GM12878 (cell line): Measurements from ENCODE around the gene C20orf202. TPM values are rescaled to one million over a fixed set of nuclear protein-coding genes. Genes with fewer than 3 reads are reported as not detected.

ENCODE experiments used
- ATAC-seq: fragments of 200-7000 bp; cut with Tn5 transposase; 3 replicates; pipeline ENCODE4 v1.9.1; 2020; ENCODE audit warnings: mild to moderate bottlenecking, moderate library complexity
- BruUV-seq: library from RNA; stranded (reverse); fragments of 400-500 nt; replicated peaks from 2 replicates; lab custom pipeline; 2021; lab: Mats Ljungman, UMichigan
- CTCF ChIA-PET: fragments of 300-600 bp; sonication (Branson Sonifier 250); formaldehyde crosslinking; extraction: SDS; loops from one replicate; lab custom pipeline; 2021; ENCODE audit warnings: inconsistent platforms; lab: Yijun Ruan, JAX
- POLR2A ChIA-PET: fragments of 350-600 bp; formaldehyde crosslinking; extraction: SDS; loops from one replicate; lab custom pipeline; 2021; ENCODE audit warnings: inconsistent platforms; lab: Charles Lee
- RAD21 ChIA-PET: fragments of 300-600 bp; sonication (Branson Sonifier 250); formaldehyde crosslinking; loops from one replicate; lab custom pipeline; 2023; ENCODE audit warnings: antibody characterized with exemption; ENCODE audit not compliant: unreplicated experiment; lab: Charles Lee
- SMC1A ChIA-PET: fragments of 300-600 bp; sonication (Branson Sonifier 250); formaldehyde crosslinking; loops from one replicate; lab custom pipeline; 2023; ENCODE audit not compliant: unreplicated experiment, uncharacterized antibody; lab: Charles Lee
- DNase-seq: peaks from one replicate; pipeline ENCODE4 v3.0.0-alpha.2; 2011; ENCODE audit warnings: low read depth, low spot score
- FAIRE-seq: peaks from 3 replicates; lab custom pipeline; 2011; peaks lifted over from hg19 to GRCh38; lab: Jason Lieb, UNC
- H2AFZ ChIP-seq: 2 replicates; pipeline ENCODE4 v1.6.0; 2011; ENCODE audit warnings: low read depth, low read length, control low read depth; ENCODE audit not compliant: control insufficient read depth
- H3K27ac ChIP-seq: 2 replicates; pipeline ENCODE4 v1.5.1; 2011; ENCODE audit warnings: control low read depth; ENCODE audit not compliant: control insufficient read depth, insufficient read depth
- H3K27me3 ChIP-seq, 2 experiments: replicated peaks in 1 of 2; 2 replicates each; pipeline versions ENCODE4 v1.6.0 to v1.6.1; 2011; ENCODE audit warnings: low read length in 1 of 2; ENCODE audit not compliant: control insufficient read depth in 2 of 2, insufficient read depth in 2 of 2
- H3K36me3 ChIP-seq, 2 experiments: 2 replicates each; pipeline ENCODE4 v1.5.1; 2011; ENCODE audit warnings: low read length in 1 of 2; ENCODE audit not compliant: control insufficient read depth in 2 of 2, insufficient read depth in 2 of 2
- H3K4me1 ChIP-seq: 2 replicates; pipeline ENCODE4 v1.6.1; 2011; ENCODE audit warnings: mild to moderate bottlenecking, low read length, moderate library complexity, mixed read lengths; ENCODE audit not compliant: control insufficient read depth, insufficient read depth
- H3K4me2 ChIP-seq: 2 replicates; pipeline ENCODE4 v1.6.0; 2011; ENCODE audit warnings: control low read depth; ENCODE audit not compliant: control insufficient read depth, insufficient read depth
- H3K4me3 ChIP-seq: fragments of 200-600 bp; sonication (generic); 2 replicates; pipeline ENCODE4 v1.5.1; 2016
- H3K79me2 ChIP-seq: 2 replicates; pipeline ENCODE4 v1.6.0; 2011; ENCODE audit warnings: low read length; ENCODE audit not compliant: control insufficient read depth, insufficient read depth
- H3K9ac ChIP-seq: 2 replicates; pipeline ENCODE4 v1.8.0; 2011; ENCODE audit warnings: low read length, control low read depth, mixed read lengths; ENCODE audit not compliant: control insufficient read depth, insufficient read depth
- H3K9me3 ChIP-seq: replicated peaks from 3 replicates; pipeline ENCODE4 v1.5.1; 2011; ENCODE audit warnings: mild to moderate bottlenecking, low read length; ENCODE audit not compliant: control insufficient read depth, insufficient read depth
- H4K20me1 ChIP-seq: 2 replicates; pipeline ENCODE4 v1.6.0; 2011; ENCODE audit not compliant: control insufficient read depth, insufficient read depth
- CREB1 ChIP-seq: IDR thresholded peaks from 2 replicates; pipeline ENCODE4 v1.6.1; 2012; ENCODE audit warnings: low read depth, mild to moderate bottlenecking, inconsistent platforms
- E4F1 ChIP-seq: fragments of 450-650 bp; IDR thresholded peaks from 2 replicates; pipeline ENCODE4 v1.6.1; 2018; ENCODE audit warnings: borderline replicate concordance, mild to moderate bottlenecking; ENCODE audit not compliant: partially characterized antibody
- MEF2A ChIP-seq: IDR thresholded peaks from 2 replicates; pipeline ENCODE4 v1.6.1; 2011; ENCODE audit warnings: low read depth, mild to moderate bottlenecking, low read length, moderate library complexity; ENCODE audit not compliant: insufficient read depth
- PML ChIP-seq: IDR thresholded peaks from 2 replicates; pipeline ENCODE4 v1.6.1; 2012; ENCODE audit warnings: low read length, inconsistent platforms
- POLR2A ChIP-seq: IDR thresholded peaks from 2 replicates; pipeline ENCODE4 v1.6.1; 2011; ENCODE audit warnings: low read depth, mild to moderate bottlenecking, low read length
- WGBS: methylation state at CpG from one replicate; pipeline ENCODE4 v1.1.6; 2016; ENCODE audit warnings: low lambda C conversion rate; ENCODE audit not compliant: insufficient replicate concordance, insufficient coverage; ENCODE audit errors: missing lambda C conversion rate; 5-methylcytosine and 5-hydroxymethylcytosine counted together
- in situ Hi-C: fragments of 300-500 bp; cut with MboI; formaldehyde crosslinking; loops from 9 replicates; pipeline ENCODE4 v1.14.3; 2018; ENCODE audit warnings: mixed read lengths
- intact Hi-C: fragments of 100-400 bp; cut with micrococcal nuclease; formaldehyde crosslinking; loops from one replicate; pipeline ENCODE4 v1.14.2; 2022; ENCODE audit not compliant: unreplicated experiment
- polyA plus RNA-seq, 11 experiments: library from polyadenylated mRNA; depleted of rRNA in 4 of 11; unstranded in 6 of 11; stranded (reverse) in 5 of 11; fragments of >200 nt; fragmentation: Nextera tagmentation in 4 of 11; fragmentation: Illumina TruSeq in 1 of 11; extraction: Ambion mirVana in 4 of 11; extraction: Trizol in 1 of 11; gene quantifications; 1 replicate in 1 of 11; 2 replicates in 10 of 11; pipeline versions ENCODE4 v1.2.1 to v1.2.3, GENCODE V29; 2011 to 2016; ENCODE audit warnings: inconsistent platforms in 2 of 11, missing spikeins in 2 of 11, low read depth in 1 of 11
- total RNA-seq, 4 experiments: library from RNA; depleted of rRNA in 3 of 4; stranded (reverse); fragments of >200 nt in 3 of 4; fragmentation: Illumina TruSeq in 1 of 4; extraction: Trizol in 1 of 4; gene quantifications; 2 replicates each; pipeline versions ENCODE4 v1.2.1 to v1.2.3, GENCODE V29; 2013 to 2021

Gene C20orf202
- total and polyA plus RNA-seq, 10 of the 15 experiments (the other 5 are each of a cell fraction or from before 2014, with no cell fraction given), result 0.04 TPM; not detected in 8

GRCh38 chr20:1166948-1167720 lies 36.1 kb upstream of the C20orf202 start (continued):
- no peak for TF ChIP-seq E4F1
- no peak for TF ChIP-seq PML
- no peak for TF ChIP-seq CREB1
- TF ChIP-seq, all 136 proteins: peak for 0

- no peak overlapping the region for H3K4me2 ChIP-seq
- H3K9ac ChIP-seq, result no peak overlapping the region
- no peaks in the 10 kb centered on the region for H3K4me1 ChIP-seq
- ChIA-PET CTCF (no interaction called here), RAD21 (no interaction called here), POLR2A (no interaction called here), SMC1A (no interaction called here)
- peaks cover 16 to 48% of the 10 kb centered on the region in 2 experiments for H3K36me3 ChIP-seq
- 100% methylated on average over 5 of the region's 5 CpGs for WGBS
- no peaks in the 10 kb centered on the region for H3K79me2 ChIP-seq
- no TSS peak for BruUV-seq
- no peak overlapping the region for H2AFZ ChIP-seq
- H3K27ac ChIP-seq, result no peak overlapping the region
- no peak overlapping the region for H3K4me3 ChIP-seq
- TF ChIP-seq POLR2A, result peak; percentile 42; the same call in 1 of the 2 replicates
- TF ChIP-seq MEF2A, result no peak
- H3K27me3 ChIP-seq, result no peaks in the 10 kb centered on the region
- no peak for FAIRE-seq
- no peak for ATAC-seq
- intact Hi-C loops, result no loop called here
- in situ Hi-C loops, result no loop called here
- H3K9me3 ChIP-seq, result no peaks in the 10 kb centered on the region
- no peaks in the 10 kb centered on the region for H4K20me1 ChIP-seq
- DNase-seq, result no peak
These were observed 34.0 kb upstream of the C20orf202 start for GRCh38 chr20:1169224-1169623.
